IPS-15b (cell line): ENCODE measurements around the gene WDPCP.
"Not testable (repeated sequence)": the region's sequence is repeated elsewhere in the genome, so short reads cannot be mapped to it uniquely, and the experiment has no call there.

Source experiments
- H3K27me3 ChIP-seq: one replicate; pipeline ENCODE4 v1.6.1; 2013; ENCODE audit warnings: low read length; ENCODE audit not compliant: control insufficient read depth, insufficient read depth
- H3K36me3 ChIP-seq: one replicate; pipeline ENCODE4 v1.6.1; 2013; ENCODE audit warnings: low read length; ENCODE audit not compliant: control insufficient read depth, insufficient read depth
- H3K4me1 ChIP-seq: one replicate; pipeline ENCODE4 v1.6.1; 2013; ENCODE audit warnings: mild to moderate bottlenecking, low read length; ENCODE audit not compliant: control insufficient read depth, insufficient read depth
- H3K4me3 ChIP-seq: one replicate; pipeline ENCODE4 v1.5.1; 2013; ENCODE audit warnings: low read depth, low read length
- H3K9ac ChIP-seq: one replicate; pipeline ENCODE4 v1.6.1; 2013; ENCODE audit warnings: low read depth, mild to moderate bottlenecking, low read length
- H3K9me3 ChIP-seq: one replicate; pipeline ENCODE4 v1.6.1; 2013; ENCODE audit warnings: mild to moderate bottlenecking, low read length; ENCODE audit not compliant: control insufficient read depth, insufficient read depth

Gene WDPCP

DNA sequence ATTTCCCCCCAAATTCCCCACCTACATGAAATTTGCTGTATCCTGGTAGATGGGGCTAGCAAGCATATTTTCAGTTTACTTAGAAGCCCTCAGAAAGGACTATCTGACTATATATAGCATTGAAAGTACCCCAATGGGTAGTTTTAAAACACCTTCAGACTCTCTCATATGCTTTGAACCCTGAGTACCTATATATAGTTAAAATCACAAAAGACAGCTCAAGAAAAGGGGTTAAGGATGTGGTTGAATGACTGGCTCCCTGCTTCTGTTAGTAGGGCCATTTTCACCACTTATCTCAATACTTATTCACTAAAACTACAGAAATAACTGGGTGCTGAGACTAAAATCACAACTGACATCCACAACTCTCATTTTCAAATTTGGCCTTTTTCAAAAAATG is 18.5 kb downstream of the WDPCP start:
- Histone ChIP-seq H3K4me3 (no peak overlapping the region), H3K9me3 (peaks cover 7% of the 10 kb centered on the region), H3K4me1 (no peaks in the 10 kb centered on the region), H3K36me3 (no peaks in the 10 kb centered on the region), H3K27me3 (no peaks in the 10 kb centered on the region), H3K9ac (no peak overlapping the region)

DNA sequence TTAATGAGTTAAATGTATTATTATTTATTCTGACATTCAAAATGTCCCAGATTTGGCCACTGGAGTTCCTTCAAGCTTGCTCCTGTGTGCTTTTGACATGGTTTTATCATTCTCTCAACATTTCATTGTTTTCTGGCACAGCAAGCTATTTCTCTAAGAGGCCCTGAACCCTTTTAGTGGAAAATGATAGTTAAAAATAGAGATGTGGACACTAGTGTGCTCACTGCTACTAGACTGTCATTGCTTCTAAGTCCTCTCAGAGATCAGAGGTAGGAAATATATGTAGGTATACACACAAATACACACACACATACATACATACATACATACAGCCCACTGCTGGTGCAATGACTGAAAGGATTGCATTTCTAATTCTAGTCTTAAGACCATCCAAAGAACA is 25.5 kb downstream of the WDPCP start:
- no peak overlapping the region for H3K4me3 ChIP-seq

DNA sequence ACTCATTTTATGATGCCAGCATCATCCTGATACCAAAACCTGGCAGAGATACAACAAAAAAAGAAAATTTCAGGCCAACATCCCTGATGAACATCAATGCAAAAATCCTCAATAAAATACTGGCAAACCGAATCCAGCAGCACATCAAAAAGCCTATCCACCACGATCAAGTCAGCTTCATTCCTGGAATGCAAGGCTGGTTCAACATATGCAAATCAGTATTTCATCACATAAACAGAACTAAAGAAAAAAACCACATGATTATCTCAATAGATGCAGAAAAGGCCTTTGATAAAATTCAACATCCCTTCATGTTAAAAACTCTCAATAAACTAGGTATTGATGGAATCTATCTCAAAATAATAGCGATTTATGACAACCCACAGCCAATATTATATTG is 29.4 kb downstream of the WDPCP start:
- not testable (repeated sequence) for H3K4me1 ChIP-seq, H3K27me3 ChIP-seq, H3K9me3 ChIP-seq, H3K36me3 ChIP-seq, H3K4me3 ChIP-seq, H3K9ac ChIP-seq

More for the DNA sequence above, 25.5 kb downstream of the WDPCP start:
- H3K9me3 ChIP-seq = peaks cover under 1% of the 10 kb centered on the region
- H3K36me3 ChIP-seq = no peaks in the 10 kb centered on the region
- H3K4me1 ChIP-seq = no peaks in the 10 kb centered on the region
- H3K27me3 ChIP-seq = no peaks in the 10 kb centered on the region
- H3K9ac ChIP-seq = no peak overlapping the region

DNA sequence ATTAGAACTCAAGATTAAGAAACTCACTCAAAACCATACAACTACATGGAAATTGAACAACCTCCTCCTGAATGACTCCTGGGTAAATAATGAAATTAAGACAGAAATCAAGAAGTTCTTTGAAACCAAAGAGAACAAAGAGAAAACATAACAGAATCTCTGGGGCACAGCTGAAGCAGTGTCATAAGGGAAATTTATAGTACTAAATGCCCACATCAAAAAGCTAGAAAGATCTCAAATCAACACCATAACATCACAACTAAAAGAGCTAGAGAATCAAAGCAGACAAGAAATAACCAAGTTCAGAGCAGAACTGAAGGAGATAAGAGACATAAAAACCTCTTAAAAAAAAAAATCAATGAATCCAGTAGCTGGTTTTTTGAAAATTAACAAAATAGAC is 30.5 kb downstream of the WDPCP start:
- H3K27me3 ChIP-seq, H3K36me3 ChIP-seq, H3K4me3 ChIP-seq, H3K9me3 ChIP-seq, H3K4me1 ChIP-seq, H3K9ac ChIP-seq: not testable (repeated sequence)

DNA sequence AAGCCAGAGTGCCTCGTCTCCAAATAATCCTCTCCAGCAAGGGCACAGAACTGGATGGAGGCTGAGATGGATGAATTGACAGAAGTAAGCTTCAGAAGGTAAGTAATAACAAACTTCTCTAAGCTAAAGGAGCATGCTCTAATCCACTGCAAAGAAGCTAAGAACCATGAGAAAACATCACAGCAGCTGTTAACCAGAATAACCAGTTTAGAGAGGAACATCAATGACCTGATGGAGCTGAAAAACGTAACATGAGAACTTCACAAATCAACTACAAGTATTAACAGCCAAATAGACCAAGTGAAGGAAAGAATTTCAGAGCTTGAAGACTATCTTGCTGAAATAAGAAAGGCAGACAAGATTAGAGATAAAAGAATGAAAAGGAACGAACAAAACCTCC is 32.3 kb downstream of the WDPCP start:
- H3K27me3 ChIP-seq = no peaks in the 10 kb centered on the region

DNA sequence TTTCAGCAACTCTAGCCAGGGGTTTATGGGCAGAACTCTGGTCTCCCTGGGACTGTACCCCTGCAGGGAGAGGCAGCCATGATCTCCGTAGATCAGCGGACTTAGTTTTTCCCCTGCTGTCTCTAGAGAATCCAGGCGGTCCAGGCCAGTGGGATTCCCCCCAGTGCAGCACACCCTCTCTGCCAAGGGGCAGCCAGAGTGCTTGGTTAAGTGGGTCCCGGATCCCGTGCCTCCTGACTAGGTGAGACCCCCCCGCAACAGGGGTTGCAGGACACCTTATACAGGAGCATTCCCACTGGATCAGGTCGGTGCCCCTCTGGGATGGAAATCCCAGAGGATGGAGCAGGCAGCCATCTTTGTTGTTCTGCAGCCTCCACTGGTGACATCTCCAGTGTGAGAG is 33.0 kb downstream of the WDPCP start:
- no peak overlapping the region for H3K9ac ChIP-seq
- no peaks in the 10 kb centered on the region for H3K27me3 ChIP-seq
- H3K9me3 ChIP-seq = no peaks in the 10 kb centered on the region
- no peak overlapping the region for H3K4me3 ChIP-seq
- no peaks in the 10 kb centered on the region for H3K36me3 ChIP-seq
- H3K4me1 ChIP-seq = no peaks in the 10 kb centered on the region

More for the DNA sequence above, 32.3 kb downstream of the WDPCP start:
- Histone ChIP-seq H3K4me3 (no peak overlapping the region), H3K36me3 (no peaks in the 10 kb centered on the region), H3K9me3 (no peaks in the 10 kb centered on the region), H3K4me1 (no peaks in the 10 kb centered on the region), H3K9ac (no peak overlapping the region)

DNA sequence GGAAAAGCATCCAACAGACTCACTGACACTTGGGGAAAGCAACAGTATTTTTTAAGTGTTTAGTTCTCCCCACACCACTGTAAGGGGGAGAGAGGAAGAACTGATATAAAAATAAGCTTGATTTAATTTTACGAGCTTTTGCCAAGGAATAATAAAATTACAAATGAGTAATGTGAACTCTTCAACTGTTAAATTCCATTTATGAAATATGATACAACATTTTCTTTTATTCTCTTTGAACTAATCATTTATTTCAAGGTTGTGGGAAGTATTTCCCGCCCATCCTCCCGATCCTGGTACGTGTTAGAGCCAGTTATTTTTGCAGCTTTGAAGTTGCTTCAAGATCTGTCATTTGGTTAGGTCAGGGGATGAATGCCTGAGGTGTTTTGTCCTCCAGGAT is 35.2 kb downstream of the WDPCP start:
- Histone ChIP-seq H3K36me3 (no peaks in the 10 kb centered on the region), H3K9me3 (no peaks in the 10 kb centered on the region), H3K9ac (no peak overlapping the region), H3K4me1 (no peaks in the 10 kb centered on the region), H3K4me3 (no peak overlapping the region), H3K27me3 (no peaks in the 10 kb centered on the region)

DNA sequence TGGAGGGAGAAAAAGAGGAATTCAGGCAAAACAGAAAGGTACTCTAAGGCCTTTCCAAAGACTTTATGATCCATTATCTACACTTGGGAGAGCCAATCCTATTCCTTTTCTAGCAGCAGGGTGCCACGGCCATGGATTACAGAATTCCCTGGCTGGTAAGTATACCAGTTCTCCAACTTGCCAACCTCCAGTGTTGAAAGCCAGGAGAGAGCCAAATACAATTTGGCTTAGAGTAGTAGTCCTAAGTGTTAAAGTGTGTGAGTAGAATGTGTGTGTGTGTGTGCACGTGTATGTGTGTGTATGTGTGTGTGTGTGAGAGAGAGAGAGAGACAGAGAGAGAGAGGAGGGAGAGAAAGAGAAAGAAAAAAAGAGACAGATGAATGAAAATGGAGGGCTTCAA is 43.3 kb downstream of the WDPCP start:
- Histone ChIP-seq H3K4me1 (no peaks in the 10 kb centered on the region), H3K9me3 (no peaks in the 10 kb centered on the region), H3K9ac (no peak overlapping the region)

DNA sequence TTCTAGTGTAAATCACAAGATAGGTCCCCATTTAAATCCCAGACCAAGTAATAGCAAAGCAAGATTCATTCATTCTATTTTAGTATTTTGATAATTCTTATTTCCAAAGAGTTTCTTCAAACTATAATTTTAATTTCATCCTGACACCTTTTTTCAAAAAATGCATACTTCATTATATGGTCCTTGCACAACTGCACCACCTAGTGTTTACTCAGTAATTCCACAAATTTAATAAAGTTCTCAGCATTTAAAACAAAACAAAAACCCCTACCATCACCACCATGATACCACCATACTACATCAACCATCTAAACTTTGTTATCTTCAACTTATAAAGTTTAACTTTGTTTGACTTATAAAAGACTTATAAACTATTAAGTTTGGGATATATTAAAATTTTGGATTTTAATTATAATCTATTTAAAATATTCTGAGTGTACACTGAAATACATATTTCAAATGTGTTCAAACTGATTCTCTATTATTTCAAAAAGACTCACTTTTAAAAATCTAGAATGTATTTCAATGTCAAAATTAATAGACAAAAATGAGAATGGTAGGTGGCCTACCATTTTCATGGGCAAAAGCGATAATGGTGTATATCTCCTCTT is 44.2 kb downstream of the WDPCP start:
- Histone ChIP-seq H3K4me3 (no peak overlapping the region), H3K9me3 (no peaks in the 10 kb centered on the region), H3K4me1 (no peaks in the 10 kb centered on the region), H3K27me3 (no peaks in the 10 kb centered on the region), H3K9ac (no peak overlapping the region), H3K36me3 (no peaks in the 10 kb centered on the region)

More for the DNA sequence above, 43.3 kb downstream of the WDPCP start:
- Histone ChIP-seq H3K36me3 (no peaks in the 10 kb centered on the region), H3K4me3 (no peak overlapping the region), H3K27me3 (no peaks in the 10 kb centered on the region)

DNA sequence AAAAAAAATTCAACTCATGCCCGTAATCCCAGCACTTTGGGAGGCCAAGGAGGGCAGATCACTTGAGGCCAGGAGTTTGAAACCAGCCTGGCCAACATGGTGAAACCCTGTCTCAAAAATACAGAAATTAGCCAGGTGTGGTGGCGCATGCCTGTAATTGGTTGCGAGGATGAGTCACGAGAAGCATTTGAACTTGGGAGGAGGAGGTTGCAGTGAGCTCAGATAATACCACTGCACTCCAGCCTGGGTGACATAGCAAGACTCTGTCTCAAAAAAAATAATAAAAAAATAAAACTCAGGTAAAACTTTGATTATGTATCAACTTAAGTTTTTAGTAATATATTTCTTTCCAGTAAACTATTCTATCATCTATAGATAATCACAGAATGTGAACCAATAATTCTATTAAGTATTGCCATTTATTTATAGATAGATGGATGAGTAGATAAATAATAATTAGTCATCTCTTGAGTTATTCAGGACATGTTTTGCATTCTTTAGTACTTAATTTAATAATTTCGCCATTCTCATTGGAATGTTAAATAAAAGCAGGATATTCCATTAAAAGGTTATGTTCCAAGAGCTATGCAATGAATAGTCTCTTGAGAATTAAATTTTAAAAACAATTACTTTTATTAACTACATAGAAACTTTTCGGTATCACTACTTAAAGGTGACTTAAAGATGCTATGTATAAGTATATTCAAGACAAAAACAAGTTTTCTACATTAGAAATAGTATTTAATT is 48.7 kb downstream of the WDPCP start:
- no peaks in the 10 kb centered on the region for H3K36me3 ChIP-seq
- H3K27me3 ChIP-seq = no peaks in the 10 kb centered on the region
- no peak overlapping the region for H3K4me3 ChIP-seq
- H3K9me3 ChIP-seq = no peaks in the 10 kb centered on the region
- H3K9ac ChIP-seq = no peak overlapping the region
- H3K4me1 ChIP-seq = no peaks in the 10 kb centered on the region

DNA sequence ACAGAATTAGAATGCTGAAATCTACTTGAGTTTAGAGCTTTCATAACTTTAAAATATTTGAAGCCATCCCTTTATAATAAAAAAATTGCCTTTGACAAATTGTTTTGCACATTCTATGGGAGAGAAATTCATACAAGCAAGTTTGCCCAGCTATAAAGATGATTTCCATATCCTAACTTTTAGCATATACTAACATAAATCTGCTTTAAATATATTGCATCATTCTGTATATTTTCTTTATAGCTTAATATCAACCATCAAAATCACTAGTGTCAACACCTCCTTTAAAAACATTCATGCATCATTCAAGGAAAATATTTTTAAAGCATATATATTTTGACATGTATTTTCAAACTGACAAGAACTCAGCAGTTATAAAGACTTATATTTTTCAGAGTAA is 49.9 kb downstream of the WDPCP start:
- H3K4me1 ChIP-seq = no peaks in the 10 kb centered on the region
- no peaks in the 10 kb centered on the region for H3K9me3 ChIP-seq
- no peaks in the 10 kb centered on the region for H3K36me3 ChIP-seq
- no peak overlapping the region for H3K9ac ChIP-seq
- no peak overlapping the region for H3K4me3 ChIP-seq
- H3K27me3 ChIP-seq = no peaks in the 10 kb centered on the region

DNA sequence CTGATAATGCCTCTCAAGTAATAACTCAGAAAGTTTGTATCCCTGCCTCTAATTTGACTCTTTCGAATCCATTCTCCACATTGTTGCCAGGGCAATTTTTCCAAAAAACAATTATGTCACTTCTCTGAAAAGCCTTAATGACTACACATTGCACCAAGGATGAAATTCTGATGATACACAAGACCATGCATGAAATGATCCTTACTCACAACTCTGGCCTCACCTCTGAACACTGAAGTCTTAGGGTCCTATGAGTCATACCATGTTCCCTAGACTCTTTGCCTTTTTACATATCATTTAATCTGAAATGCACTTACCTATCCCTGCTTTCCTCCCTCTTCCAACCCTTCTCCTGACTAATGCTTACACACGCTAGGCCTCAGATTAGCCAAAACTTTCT is 51.0 kb downstream of the WDPCP start:
- H3K9me3 ChIP-seq = no peaks in the 10 kb centered on the region
- H3K9ac ChIP-seq = no peak overlapping the region
- no peaks in the 10 kb centered on the region for H3K27me3 ChIP-seq
- no peaks in the 10 kb centered on the region for H3K4me1 ChIP-seq
- no peaks in the 10 kb centered on the region for H3K36me3 ChIP-seq
- no peak overlapping the region for H3K4me3 ChIP-seq
